Endothelial cell of umbilical vein (primary cell): Measurements from ENCODE around the gene ZCWPW1. TPM values are rescaled to one million over a fixed set of nuclear protein-coding genes. Genes with fewer than 3 reads are reported as not detected.

Experiments
- BruUV-seq: library from RNA; stranded (reverse); fragments of 400-500 nt; replicated peaks from 2 replicates; lab custom pipeline; 2021; lab: Mats Ljungman, UMichigan
- CTCF ChIA-PET: fragments of 300-600, 350-600 bp; sonication (Branson Sonifier 250); formaldehyde crosslinking; loops from one replicate; lab custom pipeline; 2021; ENCODE audit warnings: antibody characterized with exemption, inconsistent platforms; lab: Charles Lee
- POLR2A ChIA-PET: fragments of 300-600, 350-600 bp; sonication (Branson Sonifier 250); formaldehyde crosslinking; loops from one replicate; lab custom pipeline; 2021; ENCODE audit warnings: antibody characterized with exemption, inconsistent platforms; lab: Charles Lee
- DNase-seq: peaks from one replicate; pipeline ENCODE4 v3.0.0-alpha.2; 2011; ENCODE audit warnings: low read depth, low spot score
- FAIRE-seq: peaks from 2 replicates; lab custom pipeline; 2011; peaks lifted over from hg19 to GRCh38; lab: Jason Lieb, UNC
- H2AFZ ChIP-seq: 2 replicates; pipeline ENCODE4 v1.6.0; 2012; ENCODE audit warnings: low read depth, low read length, control low read depth, inconsistent platforms
- H3K27ac ChIP-seq: 2 replicates; pipeline ENCODE4 v1.5.1; 2011; ENCODE audit warnings: low read depth, mild to moderate bottlenecking, control low read depth, low read length, moderate library complexity; ENCODE audit not compliant: insufficient read depth
- H3K27me3 ChIP-seq, 2 experiments: 2 replicates each; pipeline versions ENCODE4 v1.6.0 to v1.6.1; 2011; ENCODE audit warnings: low read length in 2 of 2, mixed read lengths in 1 of 2; ENCODE audit not compliant: control insufficient read depth in 2 of 2, insufficient read depth in 2 of 2
- H3K36me3 ChIP-seq, 2 experiments: 2 replicates in 1 of 2; 3 replicates in 1 of 2; pipeline ENCODE4 v1.5.1; 2011; ENCODE audit warnings: low read length in 2 of 2, mild to moderate bottlenecking in 1 of 2, moderate library complexity in 1 of 2; ENCODE audit not compliant: control insufficient read depth in 2 of 2, insufficient read depth in 2 of 2; ENCODE audit errors: extremely low read depth in 1 of 2
- H3K4me1 ChIP-seq: 3 replicates; pipeline ENCODE4 v1.5.1; 2011; ENCODE audit warnings: mild to moderate bottlenecking, low read length; ENCODE audit not compliant: control insufficient read depth, insufficient read depth; ENCODE audit errors: extremely low read depth
- H3K4me2 ChIP-seq: 2 replicates; pipeline ENCODE4 v1.6.1; 2011; ENCODE audit warnings: low read length, control low read depth, mixed read lengths; ENCODE audit not compliant: insufficient read depth
- H3K4me3 ChIP-seq, 3 experiments: fragments of 200-600 bp in 1 of 3; sonication (generic), shearing (Covaris generic) in 1 of 3; replicated peaks in 1 of 3; 2 replicates each; pipeline ENCODE4 v1.5.1; 2011 to 2016; ENCODE audit warnings: control low read depth in 3 of 3, low read length in 3 of 3, mild to moderate bottlenecking in 2 of 3, inconsistent platforms in 1 of 3, low read depth in 1 of 3, moderate library complexity in 1 of 3; ENCODE audit not compliant: insufficient read depth in 1 of 3
- H3K79me2 ChIP-seq: 2 replicates; pipeline ENCODE4 v1.6.0; 2012; ENCODE audit warnings: low read length, inconsistent platforms; ENCODE audit not compliant: control insufficient read depth, insufficient read depth
- H3K9ac ChIP-seq: replicated peaks from 2 replicates; pipeline ENCODE3; 2011; ENCODE audit warnings: low read length, control low read depth; ENCODE audit not compliant: insufficient read depth; ENCODE audit errors: extremely low read depth
- H3K9me1 ChIP-seq: replicated peaks from 3 replicates; pipeline ENCODE4 v1.6.0; 2011; ENCODE audit warnings: mild to moderate bottlenecking, low read length; ENCODE audit not compliant: control insufficient read depth, insufficient read depth; ENCODE audit errors: extremely low read depth
- H3K9me3 ChIP-seq: replicated peaks from 2 replicates; pipeline ENCODE4 v1.5.1; 2012; ENCODE audit warnings: low read length, inconsistent platforms; ENCODE audit not compliant: control insufficient read depth, insufficient read depth
- H4K20me1 ChIP-seq: replicated peaks from 2 replicates; pipeline ENCODE3; 2011; ENCODE audit warnings: mild to moderate bottlenecking, low read length; ENCODE audit not compliant: control insufficient read depth, insufficient read depth; ENCODE audit errors: extremely low read depth
- CTCF ChIP-seq, 2 donors: IDR thresholded peaks; 1 replicate in 1 of 2; 2 replicates in 1 of 2; pipeline ENCODE4 v1.5.1; 2011; ENCODE audit warnings: low read length in 2 of 2, mild to moderate bottlenecking in 2 of 2, moderate library complexity in 2 of 2, control low read depth in 1 of 2, inconsistent platforms in 1 of 2, low read depth in 1 of 2; ENCODE audit not compliant: insufficient read depth in 1 of 2; ENCODE audit errors: extremely low read depth in 1 of 2
- EZH2 ChIP-seq: IDR thresholded peaks from 2 replicates; pipeline ENCODE4 v1.6.1; 2012; ENCODE audit warnings: borderline replicate concordance, low read depth, mild to moderate bottlenecking, moderate library complexity, low read length, inconsistent platforms; ENCODE audit not compliant: severe bottlenecking
- FOS ChIP-seq: IDR thresholded peaks from 2 replicates; pipeline ENCODE4 v1.6.1; 2011; ENCODE audit warnings: mild to moderate bottlenecking, low read length, moderate library complexity, borderline replicate concordance; ENCODE audit not compliant: insufficient read depth
- GATA2 ChIP-seq: IDR thresholded peaks from 2 replicates; pipeline ENCODE4 v1.7.0; 2011; ENCODE audit warnings: low read depth, mild to moderate bottlenecking, moderate library complexity, mixed read lengths, low read length; ENCODE audit not compliant: insufficient read length, insufficient read depth
- JUN ChIP-seq: IDR thresholded peaks from 2 replicates; pipeline ENCODE4 v1.6.1; 2011; ENCODE audit warnings: borderline replicate concordance, low read depth; ENCODE audit not compliant: insufficient read length, insufficient read depth
- MAX ChIP-seq: IDR thresholded peaks from 2 replicates; pipeline ENCODE4 v1.6.1; 2011; ENCODE audit not compliant: insufficient read depth, insufficient read length
- MYC ChIP-seq: IDR thresholded peaks from one replicate; pipeline ENCODE4 v1.6.1; 2011; ENCODE audit warnings: mild to moderate bottlenecking, low read depth, low read length
- POLR2A ChIP-seq: IDR thresholded peaks from 2 replicates; pipeline ENCODE4 v1.6.1; 2012; ENCODE audit warnings: low read depth, mild to moderate bottlenecking, control low read depth, low read length
- POLR2AphosphoS5 ChIP-seq: IDR thresholded peaks from 2 replicates; pipeline ENCODE4 v1.6.1; 2012; ENCODE audit warnings: low read depth, mild to moderate bottlenecking, control low read depth, low read length, moderate library complexity; ENCODE audit not compliant: insufficient read depth
- dilution Hi-C: fragments of 300-500 bp; cut with MboI; formaldehyde crosslinking; loops from one replicate; pipeline ENCODE4 v1.15.0; 2019; ENCODE audit warnings: low sequenced_read_pairs; ENCODE audit not compliant: extremely low pct_ligation_motif_present
- intact Hi-C: fragments of 100-400 bp; cut with micrococcal nuclease; formaldehyde crosslinking; loops from one replicate; pipeline ENCODE4 v1.10.0; 2022
- polyA plus RNA-seq, 4 experiments: library from polyadenylated mRNA; depleted of rRNA in 3 of 4; stranded (reverse) in 3 of 4; unstranded in 1 of 4; fragments of >200 nt; gene quantifications; 2 replicates each; pipeline versions ENCODE4 v1.2.1 to v1.2.3, GENCODE V29; 2011 to 2012; ENCODE audit warnings: missing spikeins in 1 of 4
- total RNA-seq: library from RNA; stranded (reverse); gene quantifications from 2 replicates; pipeline ENCODE4 v1.2.3, GENCODE V29; 2021

Gene ZCWPW1
- total and polyA plus RNA-seq, 2 donors (not counting 3 experiments of a cell fraction or from before 2014, with no cell fraction given) = 0.31 to 0.32 TPM

GRCh38 chr7:100376066-100376465 lies 52.4 kb downstream of the ZCWPW1 start:
- FAIRE-seq (no peak), DNase-seq (no peak)
- TF ChIP-seq CTCF (IDR thresholded peaks at IDR 0.05; ENCODE audit: extremely low read depth in 1 of 2, insufficient read depth in 1 of 2, low read depth in 1 of 2, low read length in 2 of 2) (no peak), MYC (no peak), POLR2A (no peak), FOS (no peak), POLR2AphosphoS5 (no peak), EZH2 (no peak), JUN (no peak), GATA2 (no peak), MAX (no peak)
- Histone ChIP-seq H3K36me3 (no peaks in the 10 kb centered on the region), H3K27me3 (no peaks in the 10 kb centered on the region), H2AFZ (no peak overlapping the region), H3K4me2 (no peak overlapping the region), H3K9me3 (no peaks in the 10 kb centered on the region), H3K4me3 (no peak overlapping the region), H3K9ac (no peak overlapping the region), H3K9me1 (no peaks in the 10 kb centered on the region), H4K20me1 (no peaks in the 10 kb centered on the region), H3K79me2 (no peaks in the 10 kb centered on the region), H3K4me1 (peaks cover 4% of the 10 kb centered on the region), H3K27ac (no peak overlapping the region)
- intact Hi-C loops = no loop called here
- POLR2A ChIA-PET = no interaction called here
- CTCF ChIA-PET = interaction anchor here (3.7 kb wide), 1 partner anchor 31 kb away, joined by 16 read pairs; no protein-coding TSS in a partner anchor
- BruUV-seq = no TSS peak
- dilution Hi-C loops = no loop called here
